Left kidney (tissue), 2 donors: ENCODE results near the gene NCAM1. TPM values are rescaled to one million over a fixed set of nuclear protein-coding genes. Genes with fewer than 3 reads are reported as not detected.
"Not testable (repeated sequence)": the region's sequence is repeated elsewhere in the genome, so short reads cannot be mapped to it uniquely, and the experiment has no call there.

Source experiments
- DNase-seq: peaks from one replicate; pipeline ENCODE4 v3.0.0-alpha.2; 2013
- polyA plus RNA-seq: library from polyadenylated mRNA; unstranded; fragments of 120-200 nt; gene quantifications from one replicate; pipeline ENCODE4 v1.2.1, GENCODE V29; 2013; ENCODE audit not compliant: insufficient read length

The NCAM1 gene
- polyA plus RNA-seq, 1 donor, result 87.3 TPM

DNA sequence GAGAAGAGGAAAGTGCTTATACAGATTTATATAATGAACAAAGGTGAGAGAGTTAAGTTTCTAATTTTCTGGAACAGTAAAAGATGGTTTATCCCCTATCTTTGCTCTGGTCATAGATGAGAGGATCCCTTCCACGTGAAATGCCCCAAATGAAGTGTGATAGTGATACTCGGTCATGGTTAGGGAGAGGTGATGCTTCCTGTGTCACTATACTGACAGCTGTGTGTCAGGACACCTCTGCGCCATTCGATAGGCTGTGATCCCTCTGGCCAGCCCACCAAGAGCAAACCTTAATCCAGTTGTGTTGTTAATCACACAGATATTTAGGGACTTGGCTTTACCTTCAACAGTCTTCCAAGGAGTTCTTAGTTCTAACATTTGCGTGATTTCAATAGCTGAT lies 57.7 kb downstream of the NCAM1 start:
- no peak for DNase-seq

DNA sequence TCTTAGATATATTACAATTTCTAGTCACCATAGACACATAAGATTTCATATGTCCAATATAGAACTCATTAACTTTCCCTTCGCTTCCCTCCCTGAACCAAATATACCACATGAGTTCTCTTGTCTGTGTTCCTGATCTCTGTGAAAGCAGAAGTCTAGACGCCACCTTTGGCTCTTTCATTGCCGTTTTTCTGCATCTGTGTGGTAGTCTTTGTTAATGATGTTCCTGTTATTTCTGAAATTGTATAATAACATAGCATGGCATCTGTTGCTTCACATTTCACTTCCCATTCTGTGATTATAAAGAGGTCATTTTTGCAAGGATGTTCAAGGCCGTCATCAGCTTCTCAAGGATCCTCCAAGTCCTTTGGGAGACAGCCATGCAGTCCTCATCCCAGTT lies 58.5 kb downstream of the NCAM1 start:
- DNase-seq, result no peak

DNA sequence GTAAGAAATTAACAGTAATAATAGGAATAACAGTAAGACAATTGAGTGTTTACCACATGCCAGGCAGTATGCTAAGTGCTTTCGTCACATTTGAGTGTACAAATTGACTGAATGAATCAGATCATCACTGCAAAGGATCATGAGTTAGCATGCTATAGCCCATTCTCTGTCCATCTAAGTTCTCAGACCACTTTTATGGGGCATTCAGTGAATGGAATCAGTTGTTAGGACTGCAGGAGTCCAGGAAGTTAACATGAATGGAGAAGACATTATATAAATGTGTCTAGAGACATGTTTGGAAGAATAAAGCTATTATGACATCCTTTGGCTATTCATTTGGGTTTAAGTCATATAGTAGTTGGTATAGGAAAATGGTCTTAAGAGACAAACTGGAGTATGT lies 59.9 kb downstream of the NCAM1 start:
- no peak for DNase-seq

DNA sequence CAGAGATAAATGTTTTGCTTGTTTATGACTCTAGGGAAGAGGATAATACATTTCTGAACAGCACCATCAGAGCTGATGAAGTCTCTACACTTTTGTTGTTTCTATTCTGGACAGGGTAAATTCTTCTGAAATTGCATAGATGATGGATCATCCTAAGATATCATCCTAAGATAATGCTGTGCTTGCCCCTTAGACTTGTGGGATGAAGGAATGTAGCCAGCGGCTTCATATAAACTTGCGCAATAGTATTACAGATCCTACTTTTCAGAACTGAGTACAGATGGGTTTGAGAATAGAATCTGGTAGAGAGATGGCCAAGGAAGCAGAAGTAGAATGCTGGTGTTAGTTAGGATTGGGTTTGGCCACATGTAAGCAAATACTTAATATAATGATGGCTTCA lies 61.0 kb downstream of the NCAM1 start:
- no peak for DNase-seq

DNA sequence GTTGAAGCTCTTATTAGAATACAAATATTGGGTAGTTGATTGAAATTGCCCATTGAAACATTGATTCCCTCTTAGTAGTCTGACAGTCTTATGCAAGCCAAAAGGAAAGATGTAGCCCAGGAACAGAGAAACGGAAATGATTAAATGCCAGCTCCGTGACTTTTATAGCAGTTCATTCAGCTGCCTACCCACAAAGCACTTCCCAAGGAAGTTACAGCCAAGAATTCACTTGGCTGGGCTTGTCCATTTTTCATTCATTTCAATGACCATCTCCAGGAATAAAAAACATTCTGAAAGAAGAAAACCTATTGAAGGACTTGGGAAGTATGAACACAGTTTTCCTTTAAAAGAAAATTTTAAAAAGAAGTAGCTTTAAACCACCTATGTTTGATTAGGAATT lies 62.0 kb downstream of the NCAM1 start:
- DNase-seq, result no peak

DNA sequence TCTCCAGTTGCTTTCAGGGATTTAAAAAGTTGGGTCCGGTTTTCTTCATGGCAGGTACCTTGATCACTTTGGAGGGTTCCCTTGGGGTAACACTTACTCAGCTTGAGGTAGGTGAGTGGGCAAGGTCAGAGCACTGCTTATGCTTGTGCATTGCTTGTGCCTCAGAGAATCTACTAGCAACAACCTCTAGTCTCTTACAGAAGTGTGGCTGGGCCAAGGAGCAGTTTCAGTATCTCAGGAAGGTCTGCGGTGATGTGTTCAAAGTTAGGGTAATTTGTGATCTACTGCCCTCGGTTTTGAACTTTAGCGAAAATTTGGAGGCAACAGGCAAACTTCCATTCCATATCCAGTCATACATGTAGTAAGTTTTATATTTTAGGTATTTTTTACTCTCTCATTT lies 62.8 kb downstream of the NCAM1 start:
- DNase-seq, result no peak

DNA sequence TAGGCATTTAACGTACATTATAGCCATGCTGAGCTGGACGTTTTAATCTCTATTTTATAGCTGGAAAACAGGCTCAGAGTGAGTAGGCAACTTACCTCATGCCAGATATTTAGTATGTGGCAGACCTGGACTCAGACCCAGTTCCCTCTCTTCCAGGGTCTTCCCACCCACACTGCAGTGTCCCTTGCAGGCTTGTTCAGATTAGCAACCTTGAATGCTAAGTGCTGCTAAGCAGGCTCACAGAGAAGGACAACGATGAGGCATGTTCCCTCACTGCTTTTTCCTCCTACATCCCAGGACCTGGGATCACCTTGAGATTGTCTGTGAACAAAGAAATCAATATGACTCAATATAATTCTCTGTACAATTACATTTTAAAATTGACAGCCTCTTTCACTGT lies 65.6 kb downstream of the NCAM1 start:
- DNase-seq, result no peak

DNA sequence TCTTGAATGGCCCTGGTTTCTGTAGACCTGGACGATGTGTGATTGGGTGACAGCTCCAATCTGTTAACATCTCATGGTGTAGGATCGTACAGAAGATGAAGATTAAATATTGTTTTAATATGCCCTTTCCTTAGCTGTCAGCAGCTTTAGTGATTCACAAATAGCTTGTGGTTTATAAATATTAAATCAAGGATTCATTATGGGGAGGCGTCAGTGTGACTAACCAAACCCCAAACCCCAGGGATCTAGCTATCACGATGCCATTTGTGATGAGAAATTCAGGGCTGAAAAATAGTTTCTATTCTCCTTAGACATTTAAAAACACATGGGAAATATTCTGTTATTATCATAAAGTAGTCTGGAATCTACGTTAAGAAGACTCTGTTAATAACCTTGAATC lies 73.4 kb downstream of the NCAM1 start:
- no peak for DNase-seq

DNA sequence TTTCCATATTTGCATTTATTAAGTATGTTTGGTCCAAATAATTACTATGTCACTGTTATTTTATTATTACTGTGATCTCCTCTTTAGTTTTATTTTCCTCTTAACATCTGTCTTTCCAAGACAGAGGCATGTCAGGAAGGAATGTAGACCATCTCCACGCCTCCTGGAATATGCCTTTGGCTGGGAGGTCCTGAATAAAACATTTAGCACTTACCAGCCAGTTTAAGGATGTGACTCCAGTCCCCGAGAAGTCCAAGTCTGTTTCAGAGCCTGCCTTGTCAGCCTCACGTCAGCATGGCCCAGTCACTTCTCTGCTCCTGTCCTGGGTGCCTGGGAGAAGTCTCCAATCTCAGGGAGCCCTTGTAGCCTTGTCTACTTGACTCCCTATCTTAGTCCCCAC lies 74.5 kb downstream of the NCAM1 start:
- no peak for DNase-seq

DNA sequence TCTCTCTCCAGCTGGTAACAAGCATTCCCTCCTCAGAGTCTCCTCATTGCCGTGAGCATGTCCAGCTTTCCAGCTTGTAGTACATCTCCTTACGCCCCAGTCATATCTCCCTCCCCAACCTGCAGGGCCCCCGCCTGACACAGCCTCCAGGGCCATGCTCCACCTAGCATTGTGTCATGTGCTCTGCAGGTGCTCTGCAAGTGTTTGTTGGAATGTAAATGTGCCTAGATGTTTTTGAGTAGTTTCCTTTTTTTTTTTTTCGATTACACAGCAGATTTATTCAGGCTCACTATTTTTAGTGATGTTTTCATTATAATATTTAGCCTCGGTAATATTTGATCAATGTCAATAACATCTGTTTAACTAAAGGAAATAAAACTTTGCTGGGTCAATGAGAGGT lies 82.5 kb downstream of the NCAM1 start:
- DNase-seq, result no peak

DNA sequence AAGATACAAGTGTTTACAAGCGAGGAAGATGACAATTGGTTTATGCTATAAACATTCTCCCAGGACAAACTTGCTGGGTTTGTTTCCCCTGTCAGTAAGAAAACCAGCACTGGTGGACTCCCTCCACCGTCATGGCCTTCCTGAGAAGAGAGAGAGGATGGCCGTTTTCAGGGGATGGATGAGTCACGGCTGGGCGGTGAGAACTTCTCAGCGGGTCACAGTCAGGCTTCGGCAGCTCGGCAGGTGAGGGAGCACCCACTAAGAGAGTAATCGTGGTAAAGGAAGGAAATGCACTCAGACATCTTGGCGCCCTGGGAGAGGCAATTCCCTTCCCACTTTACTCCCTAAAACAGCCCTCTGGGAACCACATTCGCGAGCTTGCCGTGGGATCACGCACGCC lies 83.9 kb downstream of the NCAM1 start:
- no peak for DNase-seq

DNA sequence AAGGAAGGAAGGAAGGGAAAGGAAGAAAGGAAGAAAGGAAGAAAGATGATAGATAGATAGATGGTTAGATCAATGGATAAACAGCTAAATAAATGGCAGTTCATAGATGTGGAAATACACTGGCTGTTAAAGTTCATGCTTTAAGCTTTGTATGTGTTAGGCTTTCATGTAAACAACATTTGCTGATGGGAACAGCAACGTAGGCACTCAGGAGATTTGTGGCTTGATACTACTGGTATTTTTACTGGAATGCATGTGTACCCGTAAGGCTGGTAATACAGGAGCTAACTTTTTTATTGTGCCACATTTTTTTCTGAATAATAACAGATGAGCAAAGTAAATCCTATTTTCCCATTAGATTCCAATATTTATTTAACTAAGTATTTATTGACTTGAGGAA lies 85.6 kb downstream of the NCAM1 start:
- DNase-seq, result no peak

DNA sequence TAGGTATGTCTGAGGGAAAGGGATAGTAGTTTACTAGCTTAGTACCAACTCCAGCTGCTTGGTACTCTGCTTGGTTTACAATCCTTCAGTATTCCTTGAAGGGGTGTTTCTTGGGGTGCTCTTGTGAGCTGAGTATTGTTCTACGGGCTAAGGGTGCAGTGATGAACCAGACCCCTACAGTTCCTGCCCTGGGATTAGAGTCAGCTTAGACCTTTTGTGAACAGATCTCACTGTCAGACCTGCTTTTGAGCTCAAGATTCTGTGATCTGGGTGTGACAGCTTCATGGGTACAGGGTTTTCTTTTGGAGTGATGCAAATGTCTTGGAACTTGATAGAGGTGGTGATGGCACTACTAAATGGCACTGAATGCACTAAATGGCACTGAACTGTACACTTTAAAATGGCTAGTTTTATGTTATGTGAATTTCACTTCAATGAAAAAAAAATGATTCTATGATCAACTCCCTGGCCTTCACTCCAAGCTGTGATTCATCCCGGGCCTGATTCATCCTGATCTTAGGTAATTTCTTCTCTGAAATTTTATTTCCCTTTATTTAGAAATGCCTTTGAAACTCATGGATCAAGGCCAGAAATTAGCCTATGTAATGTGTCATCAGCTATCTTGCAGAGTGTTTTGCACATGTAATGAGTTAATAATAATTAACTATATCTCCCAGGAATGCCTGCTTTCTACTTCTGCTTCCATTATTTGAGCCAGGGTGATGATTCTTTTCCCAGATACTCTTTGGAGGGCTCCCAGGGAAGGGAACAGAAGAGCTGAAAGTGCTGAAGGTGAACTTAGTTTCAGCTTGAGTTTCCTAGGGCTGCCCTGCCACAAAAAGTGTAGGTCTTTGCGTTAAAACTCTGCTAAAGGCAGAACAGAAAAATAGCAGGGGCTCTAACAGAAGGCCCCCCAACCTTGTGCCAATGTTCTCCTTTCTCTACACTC lies 87.9 kb downstream of the NCAM1 start:
- DNase-seq, result no peak

DNA sequence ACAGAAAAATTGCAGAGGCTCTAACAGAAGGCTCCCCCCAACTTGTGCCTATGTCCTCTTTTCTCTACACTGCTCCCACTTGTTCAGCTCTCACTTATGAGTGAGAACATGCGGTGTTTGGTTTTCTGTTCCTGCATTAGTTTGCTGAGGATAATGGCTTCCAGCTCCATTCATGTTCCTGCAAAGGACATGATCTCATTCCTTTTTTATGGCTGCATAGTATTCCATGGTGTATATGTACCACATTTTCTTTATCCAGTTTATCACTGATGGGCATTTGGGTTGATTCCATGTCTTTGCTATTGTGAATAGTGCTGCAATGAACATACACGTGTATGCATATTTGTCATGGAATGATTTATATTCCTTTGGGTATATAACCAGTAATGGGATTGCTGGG lies 91.8 kb downstream of the NCAM1 start:
- not testable (repeated sequence) for DNase-seq

DNA sequence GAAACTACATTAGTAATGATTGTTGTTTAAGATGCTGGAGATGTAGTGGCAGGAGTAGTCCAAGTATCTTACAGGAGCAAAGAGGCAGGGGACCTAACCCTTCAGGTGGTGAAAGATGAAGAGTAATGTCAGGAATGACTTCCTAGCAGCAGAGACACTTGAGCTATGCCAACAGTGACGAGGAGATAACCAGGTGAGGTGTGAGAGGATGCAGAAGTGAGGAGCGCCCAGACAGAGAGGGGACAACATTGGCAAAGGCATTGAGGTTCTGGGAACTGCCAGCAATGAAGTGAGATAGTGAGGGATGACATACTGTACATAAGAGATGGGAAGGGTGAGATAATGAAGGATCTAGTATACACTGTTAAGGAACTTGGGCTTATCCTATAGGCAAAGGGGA lies 95.8 kb downstream of the NCAM1 start:
- DNase-seq, result no peak

DNA sequence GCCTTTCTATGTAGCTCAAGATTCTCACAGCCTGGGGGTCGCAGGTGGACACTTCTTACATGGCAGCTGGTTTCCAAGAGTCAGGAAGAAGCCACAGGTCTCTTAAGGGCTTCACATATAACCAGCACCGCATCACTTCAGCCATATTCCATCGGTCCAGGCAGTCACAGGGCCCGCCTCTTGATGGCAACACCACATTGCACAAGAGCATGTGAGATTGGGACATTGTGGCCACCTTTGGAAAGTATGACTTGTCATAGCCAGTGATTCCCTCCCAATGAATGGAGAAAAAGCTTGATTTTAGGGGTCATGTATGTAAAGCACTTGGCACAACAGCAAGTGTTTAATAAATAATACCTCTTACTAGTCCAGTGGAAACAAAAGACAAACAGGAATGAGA lies 98.3 kb downstream of the NCAM1 start:
- DNase-seq, result no peak

DNA sequence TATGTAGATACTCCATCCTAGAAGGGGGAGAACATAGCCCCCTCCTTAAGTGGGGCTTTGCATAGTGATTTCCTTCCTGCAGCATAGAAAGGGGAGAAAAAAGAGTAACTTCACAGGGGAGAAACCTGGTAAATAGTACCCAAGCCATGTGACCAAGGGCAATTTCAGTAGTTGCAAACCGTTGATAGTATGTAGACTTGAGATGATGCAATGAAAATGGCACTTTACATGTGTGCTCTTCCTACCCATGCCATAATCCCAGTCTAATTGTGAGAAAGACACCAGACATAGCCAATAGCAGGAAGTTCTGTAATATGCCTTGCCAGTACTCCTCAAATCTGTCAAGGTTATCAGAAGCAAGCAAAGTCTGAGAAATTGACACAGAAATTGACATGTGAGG lies 104.1 kb downstream of the NCAM1 start:
- no peak for DNase-seq

DNA sequence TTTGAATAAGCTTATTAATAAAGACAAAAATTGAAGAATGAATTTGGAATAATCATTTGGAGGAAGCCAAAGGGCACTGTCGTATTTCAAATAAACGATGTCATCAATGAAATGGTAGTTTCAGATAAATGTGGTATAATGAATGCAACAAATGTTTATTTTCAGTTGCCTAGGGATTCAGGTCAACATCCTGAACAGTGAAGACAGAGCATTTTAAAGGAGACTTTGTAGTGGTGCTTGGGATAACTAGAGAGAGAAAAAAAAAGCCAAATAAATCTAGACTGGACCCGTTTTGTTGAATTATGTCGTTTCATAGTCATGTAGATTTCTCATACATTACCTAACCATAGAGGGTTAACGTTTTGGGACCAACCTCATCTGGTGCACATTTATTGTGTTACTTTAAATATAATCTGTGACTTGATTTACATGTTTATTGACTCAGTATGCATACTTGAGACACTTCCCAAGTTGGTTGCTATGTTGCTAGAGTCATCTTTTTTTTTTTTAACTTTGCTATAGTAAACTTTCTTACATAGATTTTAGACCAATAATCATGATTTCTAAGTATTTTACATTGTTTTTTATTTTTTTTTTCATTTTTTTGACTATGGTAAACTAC lies 111.1 kb downstream of the NCAM1 start:
- DNase-seq, result no peak

DNA sequence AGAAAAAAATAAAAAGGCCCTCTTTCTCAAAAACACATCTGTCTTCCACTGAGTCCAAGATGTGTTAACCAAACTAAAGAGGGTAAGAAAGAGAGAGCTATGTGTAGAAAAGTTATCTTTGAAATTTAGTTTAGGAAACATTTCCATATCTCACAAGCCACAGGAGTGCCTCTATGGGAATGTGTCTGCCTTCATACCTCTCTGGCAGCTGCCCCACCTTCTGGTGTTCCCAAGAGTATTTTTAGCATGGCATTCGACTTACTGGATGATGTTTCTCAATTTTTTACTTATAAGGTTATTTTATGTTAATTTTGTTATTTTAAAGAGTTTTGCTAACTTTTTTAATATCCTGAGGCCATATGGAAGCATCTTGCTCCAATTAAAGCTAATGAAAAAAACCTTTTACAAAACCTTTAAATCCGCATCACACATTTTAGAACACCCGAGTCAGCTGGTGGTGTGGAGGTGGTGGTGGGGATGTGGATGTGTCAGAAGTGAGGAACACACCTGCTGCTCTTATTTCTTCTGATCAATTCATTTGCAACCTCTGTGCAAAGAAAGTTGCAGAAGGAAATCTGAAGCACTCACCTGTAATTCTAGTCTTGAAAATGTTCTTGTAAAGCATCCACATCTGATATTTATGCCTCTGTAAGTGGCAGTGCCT lies 112.2 kb downstream of the NCAM1 start:
- DNase-seq, result no peak

DNA sequence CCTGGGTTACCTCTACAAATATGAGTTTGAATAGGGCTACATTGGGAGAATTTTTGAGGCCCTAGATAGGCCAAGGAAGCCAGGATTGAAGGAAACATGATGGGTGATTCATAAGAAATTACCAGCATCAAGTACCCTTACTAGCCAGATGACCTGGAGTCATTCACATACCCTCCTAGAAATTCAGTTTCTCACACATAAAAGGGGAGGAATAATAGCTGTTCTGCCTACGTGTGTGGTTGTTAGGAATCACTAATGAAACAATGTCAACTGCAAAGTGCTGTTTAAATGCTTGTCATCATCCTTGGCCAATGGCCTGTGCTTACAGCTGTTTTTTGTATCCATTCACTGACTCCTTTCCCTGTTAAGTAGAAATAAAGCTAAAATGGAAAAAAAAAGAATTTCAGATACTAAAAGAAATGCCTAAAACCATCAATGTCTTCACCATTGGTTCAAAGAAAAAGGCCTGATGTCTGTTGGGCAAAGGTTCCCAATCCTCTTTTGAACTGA lies 114.4 kb downstream of the NCAM1 start:
- DNase-seq, result no peak

DNA sequence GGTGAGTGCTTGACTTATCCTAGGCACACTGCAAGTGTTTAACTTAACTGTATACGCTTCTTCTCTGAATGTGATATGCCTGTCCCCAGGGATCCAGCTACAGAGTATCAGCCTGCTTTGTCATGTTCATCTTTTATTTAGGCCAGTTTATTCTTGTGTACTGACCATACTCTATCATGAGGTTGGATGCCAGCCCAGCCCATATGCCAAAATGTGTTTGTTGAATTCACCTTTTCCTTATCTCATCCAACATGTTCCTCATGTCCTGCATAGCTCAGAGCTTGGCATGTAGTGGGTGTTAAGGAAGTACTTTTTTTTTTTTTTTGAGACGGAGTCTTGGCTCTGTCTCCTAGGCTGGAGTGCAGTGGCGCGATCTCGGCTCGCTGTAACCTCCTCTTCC lies 116.2 kb downstream of the NCAM1 start:
- DNase-seq, result no peak

DNA sequence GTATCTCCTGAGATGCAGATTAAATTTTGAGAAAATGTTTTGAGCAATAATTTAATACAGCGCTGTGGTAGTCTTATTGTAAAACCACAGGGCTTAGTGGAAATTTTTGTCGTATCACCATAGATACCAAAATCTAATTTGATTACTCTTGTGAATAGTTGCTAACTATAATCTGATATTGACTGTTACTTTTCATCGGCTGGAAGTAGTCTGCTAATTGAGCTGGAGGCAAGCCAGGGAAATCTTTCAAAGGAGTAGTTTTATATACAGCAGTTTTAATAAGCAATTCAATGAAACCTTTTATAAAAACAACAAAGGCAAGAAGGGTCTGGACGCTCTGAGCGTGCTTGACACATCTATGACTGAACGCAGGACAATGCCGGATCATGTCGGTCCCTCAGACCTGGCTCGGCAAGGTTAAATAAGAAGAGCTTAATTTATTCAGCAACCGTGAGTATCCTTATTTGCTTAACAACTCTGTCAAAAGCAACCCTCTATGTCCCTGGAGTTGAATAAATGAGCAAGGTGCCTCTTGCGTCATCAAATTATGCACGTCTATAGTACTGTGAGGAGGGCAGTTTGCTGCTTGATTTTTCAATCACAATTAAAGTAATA lies 121.2 kb downstream of the NCAM1 start:
- DNase-seq, result no peak

DNA sequence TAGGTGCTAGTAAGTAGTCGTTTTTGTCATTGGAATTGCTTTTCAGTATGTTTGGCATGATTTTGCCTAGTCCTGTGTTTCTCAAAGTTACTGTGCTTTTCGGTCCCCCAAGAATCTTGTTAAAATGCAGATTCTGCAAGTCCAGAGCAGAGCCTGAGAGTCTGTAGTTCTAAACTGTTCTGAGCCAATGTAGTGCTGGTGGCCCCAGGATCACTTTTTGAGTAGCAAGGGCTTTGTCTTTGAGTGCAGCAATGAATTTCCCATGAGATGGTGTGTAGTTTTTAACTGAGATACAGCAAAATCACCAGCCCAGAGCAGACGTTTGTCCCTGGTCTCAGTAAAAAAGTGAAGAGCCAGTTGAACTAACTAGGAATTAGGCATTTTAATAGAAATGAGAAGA lies 122.4 kb downstream of the NCAM1 start:
- no peak for DNase-seq
